Left ventricle myocardium inferior (tissue), 1 donor: Measurements from ENCODE around the gene KRTAP5-1. TPM values are rescaled to one million over a fixed set of nuclear protein-coding genes. Genes with fewer than 3 reads are reported as not detected.

Experiments
- DNase-seq: peaks from one replicate; pipeline ENCODE4 v3.0.0-alpha.2; 2020
- H3K27ac ChIP-seq: fragments of 200-600 bp; replicated peaks from 2 replicates; pipeline ENCODE4 v1.8.0; 2021
- H3K27me3 ChIP-seq: fragments of 200-600 bp; 2 replicates; pipeline ENCODE4 v1.8.0; 2021; ENCODE audit warnings: low read depth
- H3K36me3 ChIP-seq: fragments of 200-600 bp; 2 replicates; pipeline ENCODE4 v1.8.0; 2021
- H3K4me1 ChIP-seq: fragments of 200-600 bp; 2 replicates; pipeline ENCODE4 v1.8.0; 2021
- H3K4me3 ChIP-seq: fragments of 200-600 bp; 2 replicates; pipeline ENCODE4 v1.8.0; 2021; ENCODE audit warnings: mild to moderate bottlenecking, moderate library complexity
- H3K9me3 ChIP-seq: fragments of 200-600 bp; replicated peaks from 2 replicates; pipeline ENCODE4 v1.8.0; 2021
- CTCF ChIP-seq: fragments of 200-600 bp; IDR thresholded peaks from 2 replicates; pipeline ENCODE4 v1.8.0; 2021; ENCODE audit warnings: antibody characterized with exemption, mild to moderate bottlenecking, borderline replicate concordance
- intact Hi-C: fragments of 100-400 bp; cut with micrococcal nuclease; formaldehyde crosslinking; loops from one replicate; pipeline ENCODE4 v1.11.0; 2022
- total RNA-seq: library from RNA; stranded (reverse); fragmentation: NEBNext Ultra II Directional; extraction: Animal tissue kit (Norgen Biotek cat#: 25700); gene quantifications from one replicate; pipeline ENCODE4 v1.2.1, GENCODE V29; 2021
- donor health status: DM: no; HTN: yes; CAD: no; lungs with severe emphysema.

Gene KRTAP5-1
- total RNA-seq, 1 donor from 2014 or later, result not detected

GRCh38 chr11:1534682-1535081 lies 50.4 kb downstream of the KRTAP5-1 start:
- no peak for TF ChIP-seq CTCF
- DNase-seq, result no peak
- H3K4me3 ChIP-seq, result no peak overlapping the region
- peak overlapping the region; percentile 68 for H3K27ac ChIP-seq
- no peaks in the 10 kb centered on the region for H3K36me3 ChIP-seq
- H3K9me3 ChIP-seq, result no peaks in the 10 kb centered on the region
- H3K27me3 ChIP-seq, result peaks cover 5% of the 10 kb centered on the region
- intact Hi-C loops, result no loop called here
- H3K4me1 ChIP-seq, result peaks cover 79% of the 10 kb centered on the region

Other genes with a start within 250 kb of the KRTAP5-1 start
- gene BRSK2, start 195.3 kb downstream of the KRTAP5-1 start, total RNA-seq, result 0.52 TPM
- 49.5 TPM for gene MOB2, start 98.5 kb downstream of the KRTAP5-1 start, total RNA-seq
- 15.3 TPM for gene DUSP8, start 13.0 kb downstream of the KRTAP5-1 start, total RNA-seq
- gene KRTAP5-2, start 13.0 kb upstream of the KRTAP5-1 start, total RNA-seq, result not detected
- gene KRTAP5-3, start 23.2 kb upstream of the KRTAP5-1 start, total RNA-seq, result not detected
- not detected for gene KRTAP5-4, start 36.9 kb upstream of the KRTAP5-1 start, total RNA-seq
- gene KRTAP5-5, start 44.5 kb upstream of the KRTAP5-1 start, total RNA-seq, result not detected
- not detected for gene KRTAP5-6, start 111.9 kb upstream of the KRTAP5-1 start, total RNA-seq
- 0.58 TPM for gene IFITM10, start 165.3 kb upstream of the KRTAP5-1 start, total RNA-seq
- 831 TPM for gene CTSD, start 178.6 kb upstream of the KRTAP5-1 start, total RNA-seq
- not detected for gene SYT8, start 249.7 kb upstream of the KRTAP5-1 start, total RNA-seq